Natural killer cell (primary cell): ENCODE measurements around the gene NPM3. TPM values are rescaled to one million over a fixed set of nuclear protein-coding genes. Genes with fewer than 3 reads are reported as not detected.

Experiments
- ATAC-seq, 3 donors: fragments of 150-1000 bp in 2 of 3; fragments of 200-7000 bp in 1 of 3; cut with Tn5 transposase; 1 replicate in 1 of 3; 2 replicates in 2 of 3; pipeline ENCODE4 v1.10.0; 2021; ENCODE audit warnings: mild to moderate bottlenecking in 2 of 3, moderate library complexity in 2 of 3
- DNase-seq, 2 donors: peaks; one replicate each; pipeline versions ENCODE4 v3.0.0 to v3.0.0-alpha.2; 2013 to 2021; ENCODE audit warnings: mixed read lengths in 1 of 2
- H3K27ac ChIP-seq: one replicate; pipeline ENCODE4 v1.5.1; 2013; ENCODE audit warnings: mild to moderate bottlenecking, low read length
- H3K27me3 ChIP-seq: one replicate; pipeline ENCODE4 v1.6.1; 2013; ENCODE audit warnings: low read length; ENCODE audit not compliant: control insufficient read depth, insufficient read depth
- H3K36me3 ChIP-seq: one replicate; pipeline ENCODE4 v1.6.1; 2013; ENCODE audit warnings: low read length; ENCODE audit not compliant: control insufficient read depth, insufficient read depth
- H3K4me1 ChIP-seq: one replicate; pipeline ENCODE4 v1.6.1; 2013; ENCODE audit warnings: low read length; ENCODE audit not compliant: control insufficient read depth, insufficient read depth
- H3K4me3 ChIP-seq: one replicate; pipeline ENCODE4 v1.5.1; 2013; ENCODE audit warnings: low read length
- H3K9me3 ChIP-seq: one replicate; pipeline ENCODE4 v1.6.1; 2013; ENCODE audit warnings: low read length; ENCODE audit not compliant: control insufficient read depth, insufficient read depth
- H3K27ac Mint-ChIP-seq, 2 donors: one replicate each; pipeline ENCODE4 v1.8.0; 2022; ENCODE audit warnings: mild to moderate bottlenecking in 2 of 2, mixed read lengths in 2 of 2, moderate library complexity in 1 of 2
- H3K27me3 Mint-ChIP-seq, 2 donors: one replicate each; pipeline ENCODE4 v1.8.0; 2022; ENCODE audit warnings: low read depth in 2 of 2, mixed read lengths in 2 of 2
- H3K36me3 Mint-ChIP-seq: one replicate; pipeline ENCODE4 v1.8.0; 2022; ENCODE audit warnings: mixed read lengths
- H3K4me1 Mint-ChIP-seq, 2 donors: one replicate each; pipeline ENCODE4 v1.8.0; 2022; ENCODE audit warnings: mixed read lengths in 2 of 2
- H3K4me3 Mint-ChIP-seq: one replicate; pipeline ENCODE4 v1.8.0; 2022; ENCODE audit warnings: mild to moderate bottlenecking, moderate library complexity, mixed read lengths
- H3K9me3 Mint-ChIP-seq, 2 donors: one replicate each; pipeline ENCODE4 v1.8.0; 2022; ENCODE audit warnings: mixed read lengths in 2 of 2
- WGBS: methylation state at CpG from one replicate; pipeline ENCODE4 v1.1.7; 2013; ENCODE audit warnings: missing lambda C conversion rate; ENCODE audit not compliant: insufficient coverage; 5-methylcytosine and 5-hydroxymethylcytosine counted together
- intact Hi-C: fragments of 100-400 bp; cut with micrococcal nuclease; formaldehyde crosslinking; loops from one replicate; pipeline ENCODE4 v1.14.2; 2022
- total RNA-seq, 4 donors: library from RNA; stranded (reverse); fragments of 120-200 nt in 1 of 4; gene quantifications; one replicate each; pipeline versions ENCODE4 v1.2.3 to v1.2.4, GENCODE V29; 2013 to 2022
- TF ChIP-seq, protein P1 (sequence below): fragments of 200-600 bp; IDR thresholded peaks from one replicate; pipeline ENCODE4 v1.8.0; 2022; ENCODE audit warnings: antibody characterized with exemption

Gene NPM3
- total RNA-seq, 3 donors from 2014 or later (not counting 1 experiment from before 2014, with no cell fraction given), result 8.2 to 9.0 (median 8.5) TPM

DNA sequence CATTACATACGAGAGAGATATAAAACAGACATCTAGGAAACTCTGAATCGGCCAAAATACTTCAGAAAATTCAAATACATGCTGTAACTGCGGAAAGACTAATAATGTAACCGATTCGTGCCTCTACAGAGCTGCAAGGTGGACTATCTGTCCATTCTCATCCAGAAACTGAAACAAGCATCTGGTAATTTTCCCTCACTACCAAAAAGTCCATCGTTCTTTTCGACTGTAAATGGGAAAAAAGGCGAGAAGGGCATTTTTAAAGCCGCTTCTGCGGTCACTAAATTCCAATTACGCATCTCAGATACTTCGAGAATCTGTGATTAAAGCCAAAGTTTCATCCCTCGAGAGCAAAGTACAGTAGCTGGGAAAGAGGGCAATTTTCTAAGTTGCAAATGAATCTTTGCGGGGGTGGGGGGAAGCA is 33.7 kb upstream of the NPM3 start:
- H3K4me1 ChIP-seq, result peaks cover 30% of the 10 kb centered on the region
- H3K27ac Mint-ChIP-seq, result peak overlapping the region; percentile 89 to 90
- H3K9me3 ChIP-seq, result no peaks in the 10 kb centered on the region
- no peaks in the 10 kb centered on the region for H3K27me3 ChIP-seq
- no peak overlapping the region for H3K27ac ChIP-seq
- peak overlapping the region; percentile 97 for H3K4me3 Mint-ChIP-seq
- no peaks in the 10 kb centered on the region for H3K9me3 Mint-ChIP-seq
- ATAC-seq (no peak), DNase-seq (no peak)
- no peaks in the 10 kb centered on the region for H3K27me3 Mint-ChIP-seq
- intact Hi-C loops, result no loop called here
- TF ChIP-seq, protein P1, sequence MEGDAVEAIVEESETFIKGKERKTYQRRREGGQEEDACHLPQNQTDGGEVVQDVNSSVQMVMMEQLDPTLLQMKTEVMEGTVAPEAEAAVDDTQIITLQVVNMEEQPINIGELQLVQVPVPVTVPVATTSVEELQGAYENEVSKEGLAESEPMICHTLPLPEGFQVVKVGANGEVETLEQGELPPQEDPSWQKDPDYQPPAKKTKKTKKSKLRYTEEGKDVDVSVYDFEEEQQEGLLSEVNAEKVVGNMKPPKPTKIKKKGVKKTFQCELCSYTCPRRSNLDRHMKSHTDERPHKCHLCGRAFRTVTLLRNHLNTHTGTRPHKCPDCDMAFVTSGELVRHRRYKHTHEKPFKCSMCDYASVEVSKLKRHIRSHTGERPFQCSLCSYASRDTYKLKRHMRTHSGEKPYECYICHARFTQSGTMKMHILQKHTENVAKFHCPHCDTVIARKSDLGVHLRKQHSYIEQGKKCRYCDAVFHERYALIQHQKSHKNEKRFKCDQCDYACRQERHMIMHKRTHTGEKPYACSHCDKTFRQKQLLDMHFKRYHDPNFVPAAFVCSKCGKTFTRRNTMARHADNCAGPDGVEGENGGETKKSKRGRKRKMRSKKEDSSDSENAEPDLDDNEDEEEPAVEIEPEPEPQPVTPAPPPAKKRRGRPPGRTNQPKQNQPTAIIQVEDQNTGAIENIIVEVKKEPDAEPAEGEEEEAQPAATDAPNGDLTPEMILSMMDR, result no peak
- H3K4me1 Mint-ChIP-seq, result peaks cover 63 to 71% of the 10 kb centered on the region in 2 donors
- H3K36me3 ChIP-seq, result peaks cover 4% of the 10 kb centered on the region
- H3K4me3 ChIP-seq, result peak overlapping the region; percentile 95
- peaks cover 7% of the 10 kb centered on the region for H3K36me3 Mint-ChIP-seq
- under 1% methylated on average over 14 of the region's 14 CpGs for WGBS

DNA sequence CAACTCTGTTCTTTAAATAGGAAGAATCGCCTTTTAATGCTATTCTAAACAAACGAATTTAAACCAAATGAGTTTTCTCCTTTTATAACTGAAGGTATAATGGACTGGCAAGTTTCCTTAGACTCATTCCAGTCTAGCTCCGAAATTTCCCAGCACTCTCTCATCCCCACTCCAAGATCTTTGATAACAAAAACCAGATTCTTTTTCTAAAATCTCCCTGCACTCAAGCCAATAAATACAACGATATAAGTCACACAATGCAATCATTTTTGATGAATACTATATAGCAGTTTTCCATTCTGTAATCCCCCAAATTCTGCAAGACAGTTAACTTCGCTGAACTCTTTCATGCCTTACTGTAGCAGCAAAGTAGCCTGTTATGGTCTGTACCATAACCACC is 33.1 kb upstream of the NPM3 start:
- Mint-ChIP-seq H3K27ac (peak overlapping the region; percentile 89 to 90), H3K36me3 (peaks cover 7% of the 10 kb centered on the region), H3K9me3 (no peaks in the 10 kb centered on the region), H3K4me3 (peak overlapping the region; percentile 97), H3K4me1 (peaks cover 63 to 65% of the 10 kb centered on the region in 2 donors), H3K27me3 (no peaks in the 10 kb centered on the region)
- DNase-seq, result no peak
- Histone ChIP-seq H3K27ac (peak overlapping the region; percentile 21), H3K4me1 (peaks cover 30% of the 10 kb centered on the region), H3K9me3 (no peaks in the 10 kb centered on the region), H3K36me3 (peaks cover 9% of the 10 kb centered on the region), H3K27me3 (no peaks in the 10 kb centered on the region), H3K4me3 (peak overlapping the region; percentile 95)
- TF ChIP-seq, protein P1, result no peak
- 2% methylated on average over 3 of the region's 5 CpGs for WGBS
- intact Hi-C loops, result no loop called here
- no peak for ATAC-seq

DNA sequence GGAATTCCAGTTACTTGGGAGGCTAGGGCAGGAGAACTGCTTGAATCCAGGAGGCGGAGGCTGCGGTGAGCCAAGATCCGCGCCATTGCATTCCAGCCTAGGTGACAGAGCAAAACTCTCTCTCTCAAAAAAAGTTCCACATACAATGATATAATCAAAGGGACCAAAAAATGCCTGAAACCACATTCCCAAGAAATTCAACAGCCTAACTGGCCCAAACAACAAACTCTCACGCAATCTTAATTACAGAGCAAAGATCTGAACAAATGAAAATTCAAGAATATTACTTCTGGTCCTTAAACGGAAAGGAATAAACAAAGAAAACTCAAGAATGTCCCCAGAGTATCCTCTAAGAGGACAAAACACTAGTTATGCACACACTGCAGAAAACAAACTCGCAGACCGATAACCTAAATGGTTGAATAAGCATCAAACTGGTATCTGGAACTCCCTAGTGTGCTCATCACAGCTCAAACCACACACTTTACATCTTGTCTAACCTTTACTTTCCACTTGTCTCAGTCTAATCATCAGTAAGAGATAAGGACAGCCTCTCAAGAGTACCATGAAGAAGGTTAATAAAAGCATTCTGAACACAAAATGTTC is 31.3 kb upstream of the NPM3 start:
- peaks cover 30% of the 10 kb centered on the region for H3K4me1 ChIP-seq
- no peak for ATAC-seq

More for the DNA sequence above, 31.3 kb upstream of the NPM3 start:
- Histone ChIP-seq H3K27ac (peak overlapping the region; percentile 11), H3K4me3 (peak overlapping the region; percentile 95), H3K27me3 (no peaks in the 10 kb centered on the region), H3K9me3 (no peaks in the 10 kb centered on the region), H3K36me3 (peaks cover 25% of the 10 kb centered on the region)
- intact Hi-C loops, result no loop called here
- peak overlapping the region; percentile 89 to 90 for H3K27ac Mint-ChIP-seq
- no peaks in the 10 kb centered on the region for H3K9me3 Mint-ChIP-seq
- H3K27me3 Mint-ChIP-seq, result no peaks in the 10 kb centered on the region
- peaks cover 7% of the 10 kb centered on the region for H3K36me3 Mint-ChIP-seq
- WGBS, result 63% methylated on average over 8 of the region's 8 CpGs
- H3K4me1 Mint-ChIP-seq, result peaks cover 63 to 67% of the 10 kb centered on the region in 2 donors
- peak in 1 of 2 donors; percentile 31 for DNase-seq
- TF ChIP-seq, protein P1, result no peak
- peak overlapping the region; percentile 97 for H3K4me3 Mint-ChIP-seq
